Measurements from ENCODE around the gene NBDY.
"Not testable (repeated sequence)": the region's sequence is repeated elsewhere in the genome, so short reads cannot be mapped to it uniquely, and the experiment has no call there.

Gene NBDY

GRCh38 chrX:56764975-56765791 lies 36.1 kb downstream of the NBDY start:
- DNase-seq: no peak

GRCh38 chrX:56765811-56766553 lies 36.9 kb downstream of the NBDY start:
- DNase-seq: no peak

- DNase-seq: no peak
Observed at GRCh38 chrX:56766554-56767347, 37.7 kb downstream of the NBDY start.

GRCh38 chrX:56767348-56768119 lies 38.5 kb downstream of the NBDY start:
- not testable (repeated sequence) for DNase-seq

GRCh38 chrX:56768120-56768660 lies 39.1 kb downstream of the NBDY start:
- DNase-seq: not testable (repeated sequence)

- DNase-seq: not testable (repeated sequence)
Observed at GRCh38 chrX:56772675-56773521, 43.9 kb downstream of the NBDY start.

- not testable (repeated sequence) for DNase-seq
Observed at GRCh38 chrX:56773522-56774060, 44.5 kb downstream of the NBDY start.

- not testable (repeated sequence) for DNase-seq
Observed at GRCh38 chrX:56778099-56778923, 49.3 kb downstream of the NBDY start.

GRCh38 chrX:56778924-56779468 lies 50.0 kb downstream of the NBDY start:
- not testable (repeated sequence) for DNase-seq

- DNase-seq: not testable (repeated sequence)
Observed at GRCh38 chrX:56780681-56781649, 51.9 kb downstream of the NBDY start.

GRCh38 chrX:56782352-56782751 lies 53.3 kb downstream of the NBDY start:
- no peak for DNase-seq

- no peak for DNase-seq
Observed at GRCh38 chrX:56782791-56783449, 53.9 kb downstream of the NBDY start.

- no peak for DNase-seq
Observed at GRCh38 chrX:56783450-56783831, 54.4 kb downstream of the NBDY start.

GRCh38 chrX:56783996-56784620 lies 55.1 kb downstream of the NBDY start:
- DNase-seq: no peak

GRCh38 chrX:56784666-56785065 lies 55.6 kb downstream of the NBDY start:
- DNase-seq: no peak

GRCh38 chrX:56785442-56785841 lies 56.4 kb downstream of the NBDY start:
- DNase-seq: no peak

All from stimulated activated CD4-positive, alpha-beta T cell treated with anti-CD3 and anti-CD28 coated beads, Interleukin-1b, Interleukin-23, amount 100 ng/mL, for 48 hours (primary cell).